ENCODE data around the gene HPX. TPM values are rescaled to one million over a fixed set of nuclear protein-coding genes. Genes with fewer than 3 reads are reported as not detected.

Gene HPX
- total RNA-seq, 1 donor from 2014 or later = 0.40 TPM

DNA sequence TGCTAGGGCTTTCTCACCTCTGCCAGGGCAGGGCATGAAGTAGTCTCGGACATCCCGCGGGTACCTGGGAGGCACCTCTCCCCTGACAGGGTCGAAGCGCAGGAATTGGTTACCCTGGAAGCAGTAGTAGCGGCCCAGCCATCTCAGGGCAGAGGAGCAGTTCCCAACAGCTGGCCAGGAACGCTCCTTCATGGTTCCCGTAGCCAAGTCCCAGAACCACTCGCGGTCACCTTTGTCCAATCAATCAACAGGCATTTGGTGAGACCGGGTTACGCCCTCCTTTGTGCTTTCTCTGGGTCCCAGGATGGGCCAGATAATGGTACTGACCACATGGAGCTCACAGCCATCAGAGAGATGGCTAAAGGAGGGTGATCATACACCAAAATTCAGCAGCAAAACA, 3.4 kb downstream of the HPX start:
- ChIA-PET POLR2A (no interaction called here), CTCF (interaction anchor here (2.6 kb wide), 1 partner anchor 58 kb away, joined by 17 read pairs; no protein-coding TSS in a partner anchor)
- no peaks in the 10 kb centered on the region for H3K27me3 Mint-ChIP-seq
- TF ChIP-seq, protein P1, sequence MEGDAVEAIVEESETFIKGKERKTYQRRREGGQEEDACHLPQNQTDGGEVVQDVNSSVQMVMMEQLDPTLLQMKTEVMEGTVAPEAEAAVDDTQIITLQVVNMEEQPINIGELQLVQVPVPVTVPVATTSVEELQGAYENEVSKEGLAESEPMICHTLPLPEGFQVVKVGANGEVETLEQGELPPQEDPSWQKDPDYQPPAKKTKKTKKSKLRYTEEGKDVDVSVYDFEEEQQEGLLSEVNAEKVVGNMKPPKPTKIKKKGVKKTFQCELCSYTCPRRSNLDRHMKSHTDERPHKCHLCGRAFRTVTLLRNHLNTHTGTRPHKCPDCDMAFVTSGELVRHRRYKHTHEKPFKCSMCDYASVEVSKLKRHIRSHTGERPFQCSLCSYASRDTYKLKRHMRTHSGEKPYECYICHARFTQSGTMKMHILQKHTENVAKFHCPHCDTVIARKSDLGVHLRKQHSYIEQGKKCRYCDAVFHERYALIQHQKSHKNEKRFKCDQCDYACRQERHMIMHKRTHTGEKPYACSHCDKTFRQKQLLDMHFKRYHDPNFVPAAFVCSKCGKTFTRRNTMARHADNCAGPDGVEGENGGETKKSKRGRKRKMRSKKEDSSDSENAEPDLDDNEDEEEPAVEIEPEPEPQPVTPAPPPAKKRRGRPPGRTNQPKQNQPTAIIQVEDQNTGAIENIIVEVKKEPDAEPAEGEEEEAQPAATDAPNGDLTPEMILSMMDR (IDR thresholded peaks at IDR 0.05) = no peak
- DNase-seq (no peak), ATAC-seq (ENCODE audit: low read depth) (no peak)
- no peaks in the 10 kb centered on the region for H3K36me3 Mint-ChIP-seq (ENCODE audit: low read depth)
- peaks cover 3% of the 10 kb centered on the region for H3K4me1 Mint-ChIP-seq
- H3K27ac Mint-ChIP-seq = no peak overlapping the region
- H3K9me3 Mint-ChIP-seq = no peaks in the 10 kb centered on the region
- intact Hi-C loops (cut with micrococcal nuclease) = no loop called here
- H3K4me3 Mint-ChIP-seq = no peak overlapping the region

DNA sequence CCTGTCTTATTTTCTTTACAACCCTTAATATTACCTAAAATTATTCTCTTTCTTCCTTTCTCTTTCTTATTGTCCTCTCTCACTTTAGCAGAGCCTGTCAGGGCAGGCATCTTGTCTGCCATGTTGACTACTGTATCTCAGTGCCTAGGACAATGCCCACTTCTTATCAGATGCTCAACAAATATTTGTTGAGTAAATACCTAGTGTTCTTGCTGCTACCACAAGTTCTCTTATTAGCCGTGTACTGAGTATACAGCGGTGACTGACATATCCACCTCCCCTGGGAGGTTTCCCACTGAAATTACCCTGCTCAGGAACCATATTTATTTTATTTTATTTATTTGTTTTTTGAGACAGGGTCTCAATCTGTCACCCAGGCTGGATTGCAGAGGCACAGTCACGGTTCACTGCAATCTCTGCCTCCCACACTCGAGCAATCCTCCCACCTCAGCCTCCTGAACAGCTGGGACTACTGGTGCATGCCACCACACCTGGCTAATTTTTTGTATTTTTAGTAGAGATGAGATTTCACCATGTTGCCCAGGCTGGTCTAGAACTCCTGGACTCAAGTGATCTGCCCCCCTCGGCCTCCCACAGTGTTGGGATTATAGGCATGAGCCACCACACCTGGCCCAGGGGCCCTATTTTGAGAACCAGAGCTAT, 6.7 kb downstream of the HPX start:
- no peaks in the 10 kb centered on the region for H3K27me3 Mint-ChIP-seq
- peaks cover 3% of the 10 kb centered on the region for H3K4me1 Mint-ChIP-seq
- ATAC-seq (ENCODE audit: low read depth) (no peak), DNase-seq (no peak)
- CTCF ChIA-PET = interaction anchor here (1.4 kb wide), 1 partner anchor 10 kb away, joined by 3 read pairs; no protein-coding TSS in a partner anchor
- POLR2A ChIA-PET = no interaction called here
- no peaks in the 10 kb centered on the region for H3K36me3 Mint-ChIP-seq (ENCODE audit: low read depth)
- TF ChIP-seq, protein P1 (IDR thresholded peaks at IDR 0.05) = no peak
- no peaks in the 10 kb centered on the region for H3K9me3 Mint-ChIP-seq
- no peak overlapping the region for H3K27ac Mint-ChIP-seq
- intact Hi-C loops (cut with micrococcal nuclease) = no loop called here
- no peak overlapping the region for H3K4me3 Mint-ChIP-seq

DNA sequence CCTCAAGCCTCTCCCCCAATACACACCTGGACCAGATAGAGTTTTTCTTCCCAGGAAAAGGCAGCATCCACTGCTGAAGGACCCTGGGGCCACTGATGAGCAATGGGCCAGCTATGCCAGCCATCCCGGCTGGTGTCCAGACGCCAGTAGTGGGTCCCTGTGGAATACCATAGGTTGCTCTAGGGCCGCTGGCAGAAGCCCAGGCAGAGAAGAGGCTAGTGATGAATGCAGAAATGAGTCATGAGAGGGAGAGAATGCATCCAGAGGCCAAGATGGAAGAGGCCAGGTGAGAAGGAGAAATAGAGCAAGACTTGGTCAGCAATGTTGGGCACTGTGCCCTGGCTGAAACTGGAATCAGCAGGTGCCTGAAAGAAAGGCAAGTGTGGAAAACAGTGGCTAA, 8.9 kb downstream of the HPX start:
- intact Hi-C loops (cut with micrococcal nuclease) = no loop called here
- H3K4me3 Mint-ChIP-seq = no peak overlapping the region
- DNase-seq (no peak), ATAC-seq (ENCODE audit: low read depth) (no peak)
- TF ChIP-seq, protein P1 (IDR thresholded peaks at IDR 0.05) = no peak
- no peak overlapping the region for H3K27ac Mint-ChIP-seq
- no peaks in the 10 kb centered on the region for H3K9me3 Mint-ChIP-seq
- ChIA-PET POLR2A (no interaction called here), CTCF (interaction anchor here (1.2 kb wide), 1 partner anchor 12 kb away, joined by 4 read pairs; no protein-coding TSS in a partner anchor)
- H3K36me3 Mint-ChIP-seq (ENCODE audit: low read depth) = no peaks in the 10 kb centered on the region
- peaks cover 3% of the 10 kb centered on the region for H3K4me1 Mint-ChIP-seq
- no peaks in the 10 kb centered on the region for H3K27me3 Mint-ChIP-seq

DNA sequence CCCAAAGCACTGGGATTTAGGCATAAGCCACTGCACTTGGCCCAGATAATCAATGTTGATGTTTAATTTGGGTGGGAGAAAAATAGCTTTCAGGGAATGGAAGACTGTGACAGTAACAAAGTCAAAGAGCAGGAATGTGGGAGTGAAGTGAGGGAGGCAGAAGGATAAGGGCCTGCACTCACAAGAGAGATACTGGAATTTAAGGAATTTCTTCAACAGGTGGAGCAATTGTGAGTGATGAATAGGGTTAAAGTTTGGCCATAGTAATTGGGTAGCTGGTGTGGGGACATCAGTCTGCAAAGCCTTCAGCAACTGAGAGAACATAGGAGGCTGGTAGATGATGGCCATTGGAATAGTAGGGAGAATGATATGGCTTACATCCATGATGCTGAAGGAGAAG, 13.3 kb downstream of the HPX start:
- H3K9me3 Mint-ChIP-seq = no peaks in the 10 kb centered on the region
- DNase-seq = no peak
- ChIA-PET CTCF (interaction anchor here (0.6 to 1.4 kb wide), 2 partner anchors 16 to 104 kb away, joined by 3 to 4 read pairs; no protein-coding TSS in a partner anchor), POLR2A (no interaction called here)
- intact Hi-C loops (cut with micrococcal nuclease) = no loop called here
- no peak overlapping the region for H3K4me3 Mint-ChIP-seq
- no peak for ATAC-seq (ENCODE audit: low read depth)
- peaks cover 26% of the 10 kb centered on the region for H3K27me3 Mint-ChIP-seq
- no peaks in the 10 kb centered on the region for H3K36me3 Mint-ChIP-seq (ENCODE audit: low read depth)
- TF ChIP-seq, protein P1 (IDR thresholded peaks at IDR 0.05) = no peak
- H3K4me1 Mint-ChIP-seq = no peaks in the 10 kb centered on the region
- H3K27ac Mint-ChIP-seq = no peak overlapping the region

DNA sequence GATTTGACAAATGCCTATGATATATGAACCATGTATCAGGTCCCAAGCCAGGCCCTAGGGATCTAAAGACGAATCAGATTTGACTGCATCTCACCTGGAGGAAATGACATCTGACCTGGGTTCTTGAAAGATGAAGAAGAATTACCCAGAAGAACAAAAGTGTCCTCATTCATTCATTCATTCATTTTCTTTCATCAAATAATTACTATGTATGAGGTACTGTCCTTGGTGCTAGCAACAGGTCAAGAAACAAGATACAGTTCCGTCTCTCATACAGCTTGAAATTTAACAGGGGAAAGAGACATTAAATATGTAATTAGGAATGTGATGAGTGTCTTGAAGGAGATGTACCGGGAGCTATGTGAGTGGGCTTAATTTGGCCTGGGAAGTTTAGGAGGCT, 20.1 kb downstream of the HPX start:
- intact Hi-C loops (cut with micrococcal nuclease) = no loop called here
- no peak overlapping the region for H3K4me3 Mint-ChIP-seq
- ChIA-PET POLR2A (interaction anchor here (1.5 kb wide), 1 partner anchor 37 kb away, joined by 3 read pairs; no protein-coding TSS in a partner anchor), CTCF (interaction anchor here (3.6 kb wide), 1 partner anchor 42 kb away, joined by 22 read pairs; no protein-coding TSS in a partner anchor)
- DNase-seq = no peak
- no peaks in the 10 kb centered on the region for H3K36me3 Mint-ChIP-seq (ENCODE audit: low read depth)
- no peak for ATAC-seq (ENCODE audit: low read depth)
- H3K27ac Mint-ChIP-seq = no peak overlapping the region
- no peaks in the 10 kb centered on the region for H3K9me3 Mint-ChIP-seq
- H3K27me3 Mint-ChIP-seq = peaks cover 35% of the 10 kb centered on the region
- peaks cover 4% of the 10 kb centered on the region for H3K4me1 Mint-ChIP-seq
- TF ChIP-seq, protein P1 (IDR thresholded peaks at IDR 0.05) = no peak
